Stimulated activated CD4-positive, alpha-beta T cell treated with anti-CD3 and anti-CD28 coated beads, Interleukin-2, amount 100 ng/mL, for 24 hours (primary cell): ENCODE results near the gene GALNT1.
A peak's percentile ranks its signal among the peaks of the same experiment; 100 is the strongest.
"Not testable (repeated sequence)": the region's sequence is repeated elsewhere in the genome, so short reads cannot be mapped to it uniquely, and the experiment has no call there.

ENCODE experiments used
- DNase-seq, 2 donors: peaks; one replicate each; pipeline ENCODE4 v3.0.0-alpha.2; 2020

Gene GALNT1

DNA sequence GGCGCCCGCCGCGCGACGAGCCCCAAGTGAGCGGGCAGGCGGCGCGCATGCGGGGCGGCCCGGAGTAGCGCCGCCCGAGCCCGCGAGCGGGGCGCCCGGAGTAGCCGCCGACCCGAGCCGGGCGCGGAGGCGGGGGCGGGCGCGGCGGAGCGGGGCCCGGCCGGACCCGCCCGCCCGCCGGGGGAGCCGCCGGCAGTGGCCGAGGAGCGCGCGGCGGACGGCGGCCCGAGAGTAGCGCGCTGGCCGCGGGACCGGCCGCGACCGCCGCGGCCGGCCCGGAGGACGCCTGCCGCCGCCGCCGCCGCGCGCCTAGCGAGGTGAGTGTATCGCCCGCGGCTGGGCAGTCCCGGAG is at the start of gene GALNT1:
GALNT1 (plus strand) TSS at position 195 of the 352 bp plus-strand sequence. CDS start 72,923 bp downstream, outside the sequence.
- DNase-seq = no peak

GRCh38 chr18:35533916-35534405 is 47.6 kb upstream of the GALNT1 start:
- DNase-seq = no peak

DNA sequence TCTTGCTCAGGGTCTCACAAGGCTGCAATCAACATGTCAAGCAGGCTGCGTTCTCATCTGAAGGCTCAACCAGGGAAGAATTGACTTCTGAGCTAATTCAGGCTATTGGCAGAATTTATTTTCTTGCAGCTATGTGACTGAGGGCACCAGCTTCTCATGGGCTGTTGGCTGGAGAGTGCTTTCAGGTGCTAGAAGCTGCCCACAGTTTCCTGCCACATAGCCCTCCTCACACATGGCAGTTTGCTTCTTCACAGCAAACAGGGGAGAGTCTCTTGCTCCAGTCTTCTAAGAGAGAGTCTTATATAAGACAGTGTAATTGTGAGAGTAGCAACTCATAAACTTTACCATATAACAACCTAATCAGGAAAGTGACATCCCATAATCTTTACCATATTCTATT is 46.2 kb upstream of the GALNT1 start:
- no peak for DNase-seq

DNA sequence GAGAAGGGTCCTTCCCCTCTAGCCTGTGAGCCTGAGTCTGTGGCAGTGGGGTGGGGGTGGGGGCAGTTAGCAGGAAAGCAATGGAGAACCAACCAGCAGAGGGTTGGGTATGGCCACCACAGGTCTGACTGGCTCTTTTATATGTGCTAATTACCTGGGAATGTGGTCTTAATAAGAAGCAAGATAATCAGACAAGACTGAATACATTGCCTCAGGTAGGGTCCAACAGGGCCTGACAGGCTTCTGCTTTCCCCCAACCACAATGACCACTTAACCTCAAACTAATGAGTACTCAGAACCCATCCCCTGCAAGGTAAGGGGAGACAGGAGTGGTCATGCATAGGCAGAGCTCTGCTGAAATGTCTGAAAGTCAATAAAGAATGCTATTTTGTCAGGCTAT is 39.2 kb upstream of the GALNT1 start:
- no peak for DNase-seq

- DNase-seq = no peak
Measured at GRCh38 chr18:35547008-35547605, 34.4 kb upstream of the GALNT1 start.

DNA sequence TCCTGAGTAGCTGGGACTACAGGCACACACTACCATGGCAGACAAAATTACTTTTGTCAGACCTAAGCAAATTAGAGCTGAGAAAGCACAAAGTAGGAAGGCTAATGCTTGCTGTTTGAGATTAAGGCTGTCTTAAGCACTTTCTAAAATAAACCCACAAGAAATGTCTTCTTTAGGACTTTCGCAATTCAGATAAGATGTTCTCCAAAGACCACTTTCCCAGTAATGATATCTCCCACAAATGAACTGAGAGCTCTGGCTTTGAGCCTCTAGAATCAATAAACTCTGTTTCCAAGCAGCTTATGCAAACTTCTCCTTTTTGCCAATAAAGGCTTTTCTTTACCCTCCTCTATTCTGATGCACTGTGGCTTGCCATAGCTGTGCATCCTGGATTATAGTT is 32.0 kb upstream of the GALNT1 start:
- no peak for DNase-seq

DNA sequence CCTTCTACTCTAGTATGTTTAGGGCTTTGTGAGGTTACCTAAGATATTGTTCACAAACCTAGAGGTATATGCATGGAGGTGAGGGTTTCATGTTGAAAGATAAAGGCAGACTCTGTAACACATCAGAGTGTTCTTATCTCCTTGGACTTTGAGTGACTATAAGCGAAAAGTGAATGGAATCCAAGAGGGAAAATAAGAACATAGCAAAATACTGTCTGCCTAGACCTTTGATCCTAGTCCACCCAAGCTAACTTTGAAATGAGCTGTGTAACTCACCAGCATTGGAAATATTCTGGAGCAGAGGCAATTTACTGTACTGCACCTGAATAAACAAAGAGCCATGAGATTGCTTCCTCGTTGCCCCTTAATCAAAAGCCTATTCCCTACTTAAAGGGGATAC is 28.2 kb upstream of the GALNT1 start:
- DNase-seq = no peak

DNA sequence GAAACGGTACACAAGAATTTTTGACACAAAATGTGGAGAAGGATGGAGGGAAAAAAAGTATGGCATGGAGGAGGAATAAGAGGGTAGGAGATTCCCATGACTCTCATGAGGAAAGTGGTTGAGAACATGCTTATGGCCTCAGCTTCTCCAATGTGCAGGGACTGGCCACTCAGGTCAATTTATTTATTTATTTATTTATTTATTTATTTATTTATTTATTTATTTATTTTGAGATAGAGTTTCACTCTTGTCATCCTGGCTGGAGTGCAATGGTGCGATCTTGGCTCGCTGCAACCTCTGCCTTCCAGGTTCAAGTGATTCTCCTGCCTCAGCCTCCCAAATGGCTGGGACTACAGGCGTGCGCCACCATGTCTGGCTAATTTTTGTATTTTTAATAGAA is 26.0 kb upstream of the GALNT1 start:
- not testable (repeated sequence) for DNase-seq

DNA sequence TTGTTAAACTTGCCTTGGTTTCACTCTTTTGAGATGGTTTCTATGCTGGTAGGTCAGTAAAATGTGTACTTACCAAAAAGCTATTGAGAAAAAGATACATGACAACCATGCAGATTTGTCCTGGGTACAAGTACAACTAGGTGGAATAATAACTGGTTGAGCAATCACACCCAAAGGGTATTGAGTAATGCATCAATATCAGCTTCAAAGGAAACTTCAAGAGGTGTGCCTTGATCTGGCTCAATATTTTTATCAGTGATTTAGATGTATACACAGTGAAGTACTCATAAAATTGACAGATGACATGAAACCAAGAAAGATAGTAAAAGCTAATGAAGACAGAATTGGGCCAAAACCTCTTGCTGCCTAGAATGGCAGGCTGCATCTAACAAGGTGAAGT is 21.7 kb upstream of the GALNT1 start:
- no peak for DNase-seq

GRCh38 chr18:35564795-35565453 is 16.6 kb upstream of the GALNT1 start:
- DNase-seq = no peak

GRCh38 chr18:35566019-35566418 is 15.5 kb upstream of the GALNT1 start:
- DNase-seq = no peak

- no peak for DNase-seq
Measured at GRCh38 chr18:35570182-35570581, 11.4 kb upstream of the GALNT1 start.

GRCh38 chr18:35571138-35571537 is 10.4 kb upstream of the GALNT1 start:
- no peak for DNase-seq

- no peak for DNase-seq
Measured at GRCh38 chr18:35572644-35573043, 8.9 kb upstream of the GALNT1 start.

GRCh38 chr18:35573531-35573930 is 8.0 kb upstream of the GALNT1 start:
- DNase-seq = no peak

DNA sequence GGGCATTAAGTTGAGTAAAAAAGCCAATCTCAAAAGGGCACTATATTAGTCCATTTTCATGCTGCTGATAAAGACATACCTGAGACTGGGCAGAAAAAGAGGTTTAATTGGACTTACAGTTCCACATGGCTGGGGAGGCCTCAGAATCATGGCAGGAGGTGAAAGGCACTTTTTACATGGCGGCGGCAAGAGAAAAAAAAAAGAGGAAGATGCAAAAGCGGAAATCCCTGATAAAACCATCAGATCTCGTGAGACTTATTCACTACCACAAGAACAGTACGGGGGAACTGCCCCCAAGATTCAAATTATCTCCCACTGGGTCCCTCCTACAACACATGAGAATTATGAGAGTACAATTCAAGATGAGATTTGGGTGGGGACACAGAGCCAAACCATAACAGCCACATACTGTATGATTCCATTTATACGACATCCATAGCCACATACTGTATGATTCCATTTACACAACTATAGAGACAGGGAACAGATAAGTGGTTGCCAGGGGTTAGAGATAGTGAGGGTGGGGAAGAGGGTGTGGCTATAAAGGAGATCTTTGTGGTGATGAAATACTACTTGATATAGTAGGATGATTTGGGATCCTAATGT is 5.2 kb upstream of the GALNT1 start:
- not testable (repeated sequence) for DNase-seq

DNA sequence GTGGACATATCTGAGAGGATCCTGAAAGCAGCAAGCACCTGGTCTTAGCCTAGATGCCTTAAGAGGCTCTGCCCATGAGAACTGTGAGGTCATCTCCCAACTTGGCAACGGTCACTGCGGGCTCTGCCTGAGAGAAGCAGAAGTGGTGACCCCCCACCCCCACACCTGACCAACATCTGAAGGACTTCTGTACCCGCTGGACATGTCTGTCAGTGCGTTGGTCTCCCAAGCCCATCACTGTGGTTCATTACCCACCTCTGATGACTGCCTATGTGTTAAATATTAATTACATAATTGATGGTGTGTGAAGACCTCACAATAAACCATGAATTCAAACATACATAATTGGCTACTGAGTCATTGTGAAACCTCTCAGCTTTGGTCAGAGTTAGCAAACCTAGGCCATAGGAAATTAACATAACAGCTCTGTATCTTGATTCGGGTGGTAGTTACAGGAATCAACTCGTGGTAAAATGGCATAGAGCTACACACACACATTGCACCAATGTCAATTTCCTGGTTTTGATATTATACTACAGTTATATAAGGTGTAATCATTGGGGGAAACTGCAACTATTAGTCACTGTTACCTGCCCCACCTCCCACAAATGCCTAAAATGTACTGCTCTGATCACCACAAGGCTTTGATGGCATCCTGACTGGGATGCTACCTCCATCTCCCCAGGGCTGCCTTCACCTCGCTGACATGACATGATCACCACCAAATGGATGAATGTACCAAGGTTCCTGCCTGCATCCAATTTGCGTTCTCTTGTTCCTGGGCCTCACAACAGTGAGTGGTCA is 4.3 kb upstream of the GALNT1 start:
- DNase-seq = peak; percentile 36 to 41

GRCh38 chr18:35578481-35578880 is 3.1 kb upstream of the GALNT1 start:
- DNase-seq = no peak

GRCh38 chr18:35578936-35579335 is 2.6 kb upstream of the GALNT1 start:
- DNase-seq = no peak

GRCh38 chr18:35580701-35581539 is 620 bp upstream of the GALNT1 start:
- peak; percentile 58 to 61 for DNase-seq

- peak; percentile 21 to 38 for DNase-seq
Measured at GRCh38 chr18:35581898-35582641, 530 bp downstream of the GALNT1 start.
